K562 (cell line): ENCODE data around the gene COL4A2.

Experiments
- CREM ChIP-seq: IDR thresholded peaks from 2 replicates; pipeline ENCODE4 v1.6.1; 2014; ENCODE audit warnings: antibody characterized with exemption, low read depth
- LCOR ChIP-seq: sonication (generic); formaldehyde crosslinking; IDR thresholded peaks from 2 replicates; pipeline ENCODE4 v1.8.0; 2022; ENCODE audit warnings: mild to moderate bottlenecking, missing genetic modification reagents
- SIRT6 ChIP-seq: IDR thresholded peaks from one replicate; pipeline ENCODE4 v1.6.1; 2012; ENCODE audit warnings: low read depth, mild to moderate bottlenecking, control low read depth, inconsistent platforms, low read length, moderate library complexity
- ZBTB1 ChIP-seq: sonication (generic); formaldehyde crosslinking; IDR thresholded peaks from 2 replicates; pipeline ENCODE4 v1.8.1; 2023; ENCODE audit warnings: missing genetic modification reagents, low read depth, mild to moderate bottlenecking, borderline replicate concordance
- ZNF766 ChIP-seq: fragments of 200-800 bp; sonication (Bioruptor generic); conservative IDR thresholded peaks from 2 replicates; pipeline ENCODE4 v1.6.1; 2016; ENCODE audit warnings: missing genetic modification characterization, missing compliant biosample characterization
- TF ChIP-seq, protein P1 (sequence below), 3 experiments: IDR thresholded peaks in 2 of 3; conservative IDR thresholded peaks in 1 of 3; 2 replicates each; pipeline ENCODE4 v1.5.1; 2011 to 2012; ENCODE audit warnings: low read length in 3 of 3, mild to moderate bottlenecking in 3 of 3, control low read depth in 2 of 3, improper control_type of control experiment in 1 of 3, inconsistent platforms in 1 of 3, low read depth in 1 of 3, mixed read lengths in 1 of 3, moderate library complexity in 1 of 3; ENCODE audit not compliant: insufficient read depth in 2 of 3
- TF ChIP-seq, protein P2 (sequence below): fragments of 150-350 bp; conservative IDR thresholded peaks from 2 replicates; pipeline ENCODE4 v1.6.1; 2014; ENCODE audit warnings: low read length

DNA sequence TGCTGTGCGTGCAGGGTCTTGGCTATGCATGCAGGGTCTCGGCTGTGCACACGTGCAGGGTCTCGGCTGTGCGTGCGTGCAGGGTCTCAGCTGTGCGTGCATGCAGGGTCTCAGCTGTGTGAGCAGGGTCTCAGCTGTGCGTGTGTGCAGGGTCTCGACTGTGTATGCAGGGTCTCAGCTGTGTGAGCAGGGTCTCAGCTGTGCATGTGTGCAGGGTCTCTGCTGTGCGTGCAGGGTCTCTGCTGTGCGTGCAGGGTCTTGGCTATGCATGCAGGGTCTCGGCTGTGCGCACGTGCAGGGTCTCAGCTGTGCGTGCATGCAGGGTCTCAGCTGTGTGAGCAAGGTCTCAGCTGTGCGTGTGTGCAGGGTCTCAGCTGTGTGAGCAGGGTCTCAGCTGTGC, 212.0 kb downstream of the COL4A2 start:
- TF ChIP-seq ZNF766 (CRISPR knock-in tag): no peak
- no peak for TF ChIP-seq CREM
- TF ChIP-seq LCOR (CRISPR knock-in tag): no peak
- TF ChIP-seq SIRT6: no peak
- TF ChIP-seq, protein P1, sequence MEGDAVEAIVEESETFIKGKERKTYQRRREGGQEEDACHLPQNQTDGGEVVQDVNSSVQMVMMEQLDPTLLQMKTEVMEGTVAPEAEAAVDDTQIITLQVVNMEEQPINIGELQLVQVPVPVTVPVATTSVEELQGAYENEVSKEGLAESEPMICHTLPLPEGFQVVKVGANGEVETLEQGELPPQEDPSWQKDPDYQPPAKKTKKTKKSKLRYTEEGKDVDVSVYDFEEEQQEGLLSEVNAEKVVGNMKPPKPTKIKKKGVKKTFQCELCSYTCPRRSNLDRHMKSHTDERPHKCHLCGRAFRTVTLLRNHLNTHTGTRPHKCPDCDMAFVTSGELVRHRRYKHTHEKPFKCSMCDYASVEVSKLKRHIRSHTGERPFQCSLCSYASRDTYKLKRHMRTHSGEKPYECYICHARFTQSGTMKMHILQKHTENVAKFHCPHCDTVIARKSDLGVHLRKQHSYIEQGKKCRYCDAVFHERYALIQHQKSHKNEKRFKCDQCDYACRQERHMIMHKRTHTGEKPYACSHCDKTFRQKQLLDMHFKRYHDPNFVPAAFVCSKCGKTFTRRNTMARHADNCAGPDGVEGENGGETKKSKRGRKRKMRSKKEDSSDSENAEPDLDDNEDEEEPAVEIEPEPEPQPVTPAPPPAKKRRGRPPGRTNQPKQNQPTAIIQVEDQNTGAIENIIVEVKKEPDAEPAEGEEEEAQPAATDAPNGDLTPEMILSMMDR (IDR thresholded peaks at IDR 0.05 in 2 of 3, conservative IDR thresholded peaks at IDR 0.05 in 1 of 3; ENCODE audit: insufficient read depth in 2 of 3, low read depth in 1 of 3, low read length in 3 of 3): no peak
- TF ChIP-seq ZBTB1: no peak
- TF ChIP-seq, protein P2, sequence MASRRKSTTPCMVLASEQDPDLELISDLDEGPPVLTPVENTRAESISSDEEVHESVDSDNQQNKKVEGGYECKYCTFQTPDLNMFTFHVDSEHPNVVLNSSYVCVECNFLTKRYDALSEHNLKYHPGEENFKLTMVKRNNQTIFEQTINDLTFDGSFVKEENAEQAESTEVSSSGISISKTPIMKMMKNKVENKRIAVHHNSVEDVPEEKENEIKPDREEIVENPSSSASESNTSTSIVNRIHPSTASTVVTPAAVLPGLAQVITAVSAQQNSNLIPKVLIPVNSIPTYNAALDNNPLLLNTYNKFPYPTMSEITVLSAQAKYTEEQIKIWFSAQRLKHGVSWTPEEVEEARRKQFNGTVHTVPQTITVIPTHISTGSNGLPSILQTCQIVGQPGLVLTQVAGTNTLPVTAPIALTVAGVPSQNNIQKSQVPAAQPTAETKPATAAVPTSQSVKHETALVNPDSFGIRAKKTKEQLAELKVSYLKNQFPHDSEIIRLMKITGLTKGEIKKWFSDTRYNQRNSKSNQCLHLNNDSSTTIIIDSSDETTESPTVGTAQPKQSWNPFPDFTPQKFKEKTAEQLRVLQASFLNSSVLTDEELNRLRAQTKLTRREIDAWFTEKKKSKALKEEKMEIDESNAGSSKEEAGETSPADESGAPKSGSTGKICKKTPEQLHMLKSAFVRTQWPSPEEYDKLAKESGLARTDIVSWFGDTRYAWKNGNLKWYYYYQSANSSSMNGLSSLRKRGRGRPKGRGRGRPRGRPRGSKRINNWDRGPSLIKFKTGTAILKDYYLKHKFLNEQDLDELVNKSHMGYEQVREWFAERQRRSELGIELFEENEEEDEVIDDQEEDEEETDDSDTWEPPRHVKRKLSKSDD: no peak
